ENCODE results near the gene C1orf185. TPM values are rescaled to one million over a fixed set of nuclear protein-coding genes. Genes with fewer than 3 reads are reported as not detected.
A peak's percentile ranks its signal among the peaks of the same experiment; 100 is the strongest.

Gene C1orf185
- total and polyA plus RNA-seq, 2 of the 4 experiments (the other 2 are of a cell fraction), result not detected

DNA sequence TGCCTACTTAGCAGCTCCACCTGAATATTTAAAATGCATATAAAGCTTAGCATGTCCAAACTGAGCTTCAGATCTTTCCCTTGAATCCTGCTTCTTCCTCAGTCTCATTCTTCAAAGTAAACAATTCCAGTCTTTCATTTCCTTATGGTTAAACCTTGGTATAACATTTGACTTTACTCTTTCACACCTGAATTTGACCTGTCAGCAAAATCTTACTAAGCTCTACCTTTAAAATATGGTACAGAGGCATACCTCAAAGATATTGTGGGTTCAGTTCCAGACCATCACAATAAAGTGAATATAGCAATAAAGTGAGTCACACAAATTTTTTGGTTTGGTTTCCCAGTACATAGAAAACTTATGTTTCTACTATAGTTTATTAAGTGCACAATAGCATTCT is 91.5 kb downstream of the C1orf185 start:
- no peak for TF ChIP-seq FOS (IDR thresholded peaks at IDR 0.05; ENCODE audit: low read depth, low read length)
- TF ChIP-seq MAFK (IDR thresholded peaks at IDR 0.05; ENCODE audit: low read depth, low read length), result peak; percentile 95
- TF ChIP-seq POLR2A (IDR thresholded peaks at IDR 0.05; ENCODE audit: low read depth, low read length), result no peak
- Histone ChIP-seq H3K9me3 (ENCODE audit: control insufficient read depth, insufficient read depth, low read length) (no peaks in the 10 kb centered on the region), H3K4me2 (ENCODE audit: low read depth, low read length) (no peak overlapping the region), H3K36me3 (ENCODE audit: control insufficient read depth, insufficient read depth, low read length) (no peaks in the 10 kb centered on the region), H2AK9ac (replicated peaks; ENCODE audit: low read depth, low read length, poor library complexity) (no peak overlapping the region), H3K18ac (ENCODE audit: low read depth, low read length) (no peak overlapping the region), H3K14ac (replicated peaks; ENCODE audit: low read depth, low read length) (no peak overlapping the region), H3K27ac (ENCODE audit: insufficient read depth, low read length) (no peak overlapping the region), H2BK15ac (ENCODE audit: low read depth, low read length) (no peak overlapping the region), H4K20me1 (ENCODE audit: insufficient read depth, low read length) (no peaks in the 10 kb centered on the region), H2BK5ac (ENCODE audit: low read depth, low read length, poor library complexity, severe bottlenecking) (no peak overlapping the region), H2BK20ac (ENCODE audit: low read depth, low read length) (no peak overlapping the region), H3K9ac (ENCODE audit: low read depth, low read length) (no peak overlapping the region), H3K79me1 (ENCODE audit: low read depth in 1 of 2, low read length in 2 of 2) (no peaks in the 10 kb centered on the region), H3K27me3 (ENCODE audit: control insufficient read depth, insufficient read depth, low read length) (no peaks in the 10 kb centered on the region; the same call in 1 of the 2 replicates), H2AFZ (replicated peaks; ENCODE audit: low read length, poor library complexity) (no peak overlapping the region), H3K9me1 (ENCODE audit: insufficient read depth, low read length) (no peaks in the 10 kb centered on the region), H2BK120ac (ENCODE audit: low read depth, low read length) (no peak overlapping the region), H3K4me1 (ENCODE audit: control insufficient read depth, insufficient read depth, low read length) (no peaks in the 10 kb centered on the region), H4K91ac (ENCODE audit: insufficient read depth, low read depth, low read length) (no peak overlapping the region), H3K4me3 (ENCODE audit: insufficient read depth, low read depth, low read length) (no peak overlapping the region), H3K4ac (ENCODE audit: low read depth, low read length) (no peak overlapping the region), H4K5ac (ENCODE audit: low read depth, low read length) (no peak overlapping the region), H3K23ac (ENCODE audit: low read depth, low read length) (no peak overlapping the region), H3K56ac (ENCODE audit: extremely low read depth, insufficient read depth, low read length) (no peak overlapping the region), H4K8ac (ENCODE audit: low read depth in 2 of 2, low read length in 2 of 2) (no peak overlapping the region), H2AK5ac (ENCODE audit: low read depth, low read length) (no peak overlapping the region)
- intact Hi-C loops (cut with micrococcal nuclease), result loop anchor here (2.0 kb wide), 1 partner anchor 43 kb away; the partner anchor contains the start of gene RNF11
- dilution Hi-C loops (cut with HindIII; ENCODE audit: low sequenced_read_pairs, unreplicated experiment), result no loop called here
- DNase-seq, result no peak
- CTCF ChIA-PET, result interaction anchor here (1.2 to 1.3 kb wide), 2 partner anchors 14 to 38 kb away, joined by 3 to 4 read pairs; no protein-coding TSS in a partner anchor
- POLR2A ChIA-PET (ENCODE audit: unreplicated experiment), result no interaction called here
- no peak for ATAC-seq (ENCODE audit: low read depth)
- in situ Hi-C loops (cut with MboI; ENCODE audit: low sequenced_read_pairs), result loop anchor here (5.0 to 25.0 kb wide), 4 partner anchors 49 to 831 kb away; no protein-coding TSS in a partner anchor
- BruUV-seq (replicated peaks), result no TSS peak

Small RNAs within 50 kb of the gene (microRNA-seq; reads per million reads assigned to microRNA genes)
- 0 reads per million in 2 experiments for gene MIR4421 (ENCODE audit: insufficient read depth in 1 of 2, insufficient read length in 1 of 2, unreplicated experiment in 1 of 2)
- 0 reads per million in 2 experiments for gene MIR6500 (ENCODE audit: insufficient read depth in 1 of 2, insufficient read length in 1 of 2, unreplicated experiment in 1 of 2)
- gene RF00019 (ENCODE audit: insufficient read depth, insufficient read length), result not detected

Small RNAs within 50 kb of the gene (small RNA-seq; reads per million reads assigned to genes)
- gene MIR4421 (0 reads per million in 5 experiments), gene MIR6500 (0 reads per million in 5 experiments), gene RF00019 (0 reads per million in 5 experiments)

Other genes starting within 250 kb of the C1orf185 start
- gene FAF1, start 142.0 kb upstream of the C1orf185 start, total RNA-seq (2012; rRNA removed), result 72.9 and 78.0 TPM in 2 replicates
- 15.4 and 18.8 TPM in 2 replicates for gene FAF1, start 142.0 kb upstream of the C1orf185 start, polyA plus RNA-seq (2012; rRNA removed)
- gene CDKN2C, start 132.0 kb upstream of the C1orf185 start, total RNA-seq (2012; rRNA removed), result 14.3 and 18.9 TPM in 2 replicates
- gene CDKN2C, start 132.0 kb upstream of the C1orf185 start, polyA plus RNA-seq (2012; rRNA removed), result 13.5 and 15.5 TPM in 2 replicates
- gene RNF11, start 134.0 kb downstream of the C1orf185 start, total RNA-seq (2012; rRNA removed), result 63.3 and 119 TPM in 2 replicates
- 46.0 and 64.1 TPM in 2 replicates for gene RNF11, start 134.0 kb downstream of the C1orf185 start, polyA plus RNA-seq (2012; rRNA removed)
- gene TTC39A, start 228.3 kb downstream of the C1orf185 start, total RNA-seq (2012; rRNA removed), result 0.28 and 0.72 TPM in 2 replicates
- 0.62 and 0.79 TPM in 2 replicates for gene TTC39A, start 228.3 kb downstream of the C1orf185 start, polyA plus RNA-seq (2012; rRNA removed)